Upper lobe of left lung (tissue), 4 donors: ENCODE data around the gene PPP1R9B.

ENCODE experiments used
- POLR2AphosphoS5 ChIP-seq, 2 donors: sonication (generic); formaldehyde crosslinking; IDR thresholded peaks; one replicate each; pipeline ENCODE4 v1.5.1; 2017; ENCODE audit warnings: antibody characterized with exemption in 2 of 2
- TF ChIP-seq, protein P1 (sequence below), 6 experiments: fragments of 450-650 bp in 4 of 6; fragments of 200-600 bp in 2 of 6; sonication (generic) in 2 of 6; IDR thresholded peaks; one replicate each; pipeline ENCODE4 v1.5.1; 2016 to 2019; ENCODE audit warnings: antibody characterized with exemption in 6 of 6

DNA sequence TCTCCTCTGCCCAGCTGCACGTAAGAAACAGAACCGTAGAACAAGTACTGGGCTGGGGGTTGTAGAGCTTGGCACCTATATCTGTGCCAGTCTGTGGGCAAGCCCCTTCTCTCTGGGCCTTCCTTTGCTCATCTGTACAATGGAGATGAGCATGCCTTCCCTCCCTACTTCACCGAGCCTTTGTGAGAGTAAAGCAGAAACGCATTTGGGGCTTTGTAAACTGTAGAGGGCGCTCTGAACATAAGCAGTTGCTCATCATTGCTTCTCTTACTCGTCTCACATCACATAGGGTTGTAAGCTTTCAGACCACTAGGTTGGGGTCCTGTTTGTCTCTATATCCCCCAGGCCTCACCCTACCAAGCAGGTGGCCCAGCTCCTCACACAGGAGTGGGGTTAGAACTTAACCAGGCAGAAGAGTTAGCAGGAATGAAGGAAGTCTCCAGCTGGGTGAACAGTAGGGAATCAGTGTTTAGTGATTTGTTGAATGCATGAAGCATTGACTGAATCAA lies 35.6 kb downstream of the PPP1R9B start:
- TF ChIP-seq, protein P1, sequence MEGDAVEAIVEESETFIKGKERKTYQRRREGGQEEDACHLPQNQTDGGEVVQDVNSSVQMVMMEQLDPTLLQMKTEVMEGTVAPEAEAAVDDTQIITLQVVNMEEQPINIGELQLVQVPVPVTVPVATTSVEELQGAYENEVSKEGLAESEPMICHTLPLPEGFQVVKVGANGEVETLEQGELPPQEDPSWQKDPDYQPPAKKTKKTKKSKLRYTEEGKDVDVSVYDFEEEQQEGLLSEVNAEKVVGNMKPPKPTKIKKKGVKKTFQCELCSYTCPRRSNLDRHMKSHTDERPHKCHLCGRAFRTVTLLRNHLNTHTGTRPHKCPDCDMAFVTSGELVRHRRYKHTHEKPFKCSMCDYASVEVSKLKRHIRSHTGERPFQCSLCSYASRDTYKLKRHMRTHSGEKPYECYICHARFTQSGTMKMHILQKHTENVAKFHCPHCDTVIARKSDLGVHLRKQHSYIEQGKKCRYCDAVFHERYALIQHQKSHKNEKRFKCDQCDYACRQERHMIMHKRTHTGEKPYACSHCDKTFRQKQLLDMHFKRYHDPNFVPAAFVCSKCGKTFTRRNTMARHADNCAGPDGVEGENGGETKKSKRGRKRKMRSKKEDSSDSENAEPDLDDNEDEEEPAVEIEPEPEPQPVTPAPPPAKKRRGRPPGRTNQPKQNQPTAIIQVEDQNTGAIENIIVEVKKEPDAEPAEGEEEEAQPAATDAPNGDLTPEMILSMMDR (IDR thresholded peaks at IDR 0.05) = peak in 4 of 6 experiments; percentile 30 to 44 (median 38)
- TF ChIP-seq POLR2AphosphoS5 (IDR thresholded peaks at IDR 0.05) = no peak
